Kidney (tissue), 14 donors: Measurements from ENCODE around the gene SMIM5. TPM values are rescaled to one million over a fixed set of nuclear protein-coding genes. Genes with fewer than 3 reads are reported as not detected.

Source experiments
- DNase-seq, 5 donors: peaks; one replicate each; pipeline ENCODE4 v3.0.0-alpha.2; 2013 to 2020
- FAIRE-seq: peaks from 2 replicates; lab custom pipeline; 2012; peaks lifted over from hg19 to GRCh38; lab: Jason Lieb, UNC
- H3K27ac ChIP-seq, 2 donors: one replicate each; pipeline ENCODE4 v1.7.0; 2013; ENCODE audit warnings: low read depth in 2 of 2, low read length in 2 of 2, inconsistent platforms in 1 of 2
- H3K27me3 ChIP-seq: one replicate; pipeline ENCODE4 v1.7.1; 2013; ENCODE audit warnings: low read length, inconsistent platforms; ENCODE audit not compliant: control insufficient read depth, insufficient read depth
- H3K36me3 ChIP-seq, 3 donors: one replicate each; pipeline versions ENCODE4 v1.7.0 to v1.7.1; 2013; ENCODE audit warnings: low read length in 3 of 3, control low read depth in 1 of 3, inconsistent platforms in 1 of 3; ENCODE audit not compliant: insufficient read depth in 3 of 3, control insufficient read depth in 2 of 3
- H3K4me1 ChIP-seq, 3 donors: one replicate each; pipeline versions ENCODE4 v1.7.0 to v1.7.1; 2013; ENCODE audit warnings: low read length in 3 of 3, inconsistent platforms in 1 of 3, low read depth in 1 of 3; ENCODE audit not compliant: control insufficient read depth in 2 of 3, insufficient read depth in 2 of 3
- H3K4me3 ChIP-seq, 3 donors: one replicate each; pipeline versions ENCODE4 v1.7.0 to v1.8.1; 2013; ENCODE audit warnings: low read length in 3 of 3, control low read depth in 1 of 3, inconsistent platforms in 1 of 3
- H3K9ac ChIP-seq, 3 donors: one replicate each; pipeline versions ENCODE4 v1.7.0 to v1.7.1; 2013; ENCODE audit warnings: low read length in 3 of 3, control low read depth in 1 of 3, inconsistent platforms in 1 of 3
- H3K9me3 ChIP-seq, 3 donors: one replicate each; pipeline versions ENCODE4 v1.7.0 to v1.7.1; 2013; ENCODE audit warnings: low read length in 3 of 3, control low read depth in 1 of 3, inconsistent platforms in 1 of 3; ENCODE audit not compliant: control insufficient read depth in 2 of 3, insufficient read depth in 1 of 3
- CTCF ChIP-seq: IDR thresholded peaks from 3 replicates; pipeline ENCODE4 v1.5.1; 2012; ENCODE audit warnings: mild to moderate bottlenecking, moderate library complexity, borderline replicate concordance; ENCODE audit not compliant: insufficient read depth; ENCODE audit errors: extremely low read depth
- intact Hi-C: fragments of 100-400 bp; cut with DNase I; formaldehyde crosslinking; loops from one replicate; pipeline ENCODE4 v1.11.1; 2022
- polyA plus RNA-seq: library from polyadenylated mRNA; stranded (reverse); fragments of 350-450 nt; fragmentation: Illumina TruSeq; extraction: RNeasy Lipid Tissue Mini Kit (QIAGEN cat#74804); gene quantifications from one replicate; pipeline ENCODE4 v1.2.3, GENCODE V29; 2014; ENCODE audit warnings: low read depth, low replicate concordance; ENCODE audit not compliant: insufficient read depth
- total RNA-seq: library from RNA; stranded (reverse); fragmentation: NEBNext Ultra II Directional; extraction: Animal tissue kit (Norgen Biotek cat#: 25700); gene quantifications from one replicate; pipeline ENCODE4 v1.2.1, GENCODE V29; 2021
- donor health status: control.
- donor health status: control.
- donor health status: control.
- donor health status: control.
- donor health status: control.
- donor health status: DM: yes; HTN: yes; CAD: no.
- donor health status: Normal renal cell carcinoma (clear cell type).

SMIM5 gene
- total and polyA plus RNA-seq, 2 donors from 2014 or later, result 8.0 to 63.0 TPM

GRCh38 chr17:75604034-75604695, 29.1 kb upstream of the SMIM5 start:
- intact Hi-C loops, result no loop called here
- TF ChIP-seq CTCF, result no peak
- H3K27ac ChIP-seq, result no peak overlapping the region
- no peaks in the 10 kb centered on the region for H3K4me1 ChIP-seq
- no peak for FAIRE-seq
- DNase-seq, result no peak
- no peaks in the 10 kb centered on the region for H3K36me3 ChIP-seq
- no peak overlapping the region for H3K4me3 ChIP-seq
- no peaks in the 10 kb centered on the region for H3K27me3 ChIP-seq
- H3K9ac ChIP-seq, result no peak overlapping the region
- no peaks in the 10 kb centered on the region for H3K9me3 ChIP-seq

GRCh38 chr17:75605790-75606189, 27.4 kb upstream of the SMIM5 start:
- no peak for TF ChIP-seq CTCF
- intact Hi-C loops, result no loop called here
- H3K4me3 ChIP-seq, result no peak overlapping the region

GRCh38 chr17:75607086-75607485, 26.1 kb upstream of the SMIM5 start:
- no peaks in the 10 kb centered on the region for H3K27me3 ChIP-seq
- DNase-seq (no peak), FAIRE-seq (no peak)
- no peak for TF ChIP-seq CTCF
- intact Hi-C loops, result no loop called here
- no peak overlapping the region for H3K9ac ChIP-seq
- peaks cover 0 to 2% (median 0%) of the 10 kb centered on the region in 3 donors for H3K36me3 ChIP-seq
- H3K4me1 ChIP-seq, result no peaks in the 10 kb centered on the region
- no peaks in the 10 kb centered on the region for H3K9me3 ChIP-seq
- no peak overlapping the region for H3K4me3 ChIP-seq
- no peak overlapping the region for H3K27ac ChIP-seq

More at GRCh38 chr17:75605790-75606189, 27.4 kb upstream of the SMIM5 start:
- Histone ChIP-seq H3K36me3 (no peaks in the 10 kb centered on the region), H3K9me3 (no peaks in the 10 kb centered on the region), H3K9ac (no peak overlapping the region), H3K27ac (no peak overlapping the region), H3K4me1 (no peaks in the 10 kb centered on the region), H3K27me3 (no peaks in the 10 kb centered on the region)
- DNase-seq (peak in 1 of 5 donors; percentile 72), FAIRE-seq (no peak)
